Neural progenitor cell (in vitro differentiated cells): ENCODE results near the gene ROBO2. TPM values are rescaled to one million over a fixed set of nuclear protein-coding genes. Genes with fewer than 3 reads are reported as not detected.

Experiments
- DNase-seq: peaks from one replicate; pipeline ENCODE4 v3.0.0-alpha.2; 2016; ENCODE audit warnings: low spot score
- H2AFZ ChIP-seq: fragments of 200-600 bp; sonication (generic); replicated peaks from 2 replicates; pipeline ENCODE4 v1.6.1; 2016; ENCODE audit warnings: antibody characterized with exemption
- H3F3A ChIP-seq: fragments of 200-600 bp; sonication (generic); 2 replicates; pipeline ENCODE4 v1.6.1; 2016; ENCODE audit warnings: antibody characterized with exemption, low read depth
- H3K27ac ChIP-seq: fragments of 200-600 bp; sonication (generic); 2 replicates; pipeline ENCODE4 v1.5.1; 2016; ENCODE audit warnings: mild to moderate bottlenecking
- H3K27me3 ChIP-seq: fragments of 200-600 bp; sonication (generic); 2 replicates; pipeline ENCODE4 v1.6.1; 2016; ENCODE audit warnings: mild to moderate bottlenecking, moderate library complexity
- H3K36me3 ChIP-seq: fragments of 200-600 bp; sonication (generic); 2 replicates; pipeline ENCODE4 v1.5.1; 2016
- H3K4me1 ChIP-seq: fragments of 200-600 bp; sonication (generic); 2 replicates; pipeline ENCODE4 v1.6.1; 2016; ENCODE audit warnings: mixed run types
- H3K4me2 ChIP-seq: fragments of 200-600 bp; sonication (generic); 2 replicates; pipeline ENCODE4 v1.6.1; 2016
- H3K4me3 ChIP-seq: fragments of 200-600 bp; sonication (generic); 2 replicates; pipeline ENCODE4 v1.5.1; 2016
- H3K79me2 ChIP-seq: fragments of 200-600 bp; sonication (generic); 2 replicates; pipeline ENCODE4 v1.6.1; 2016; ENCODE audit warnings: low read depth
- H3K9ac ChIP-seq: fragments of 200-600 bp; sonication (generic); 2 replicates; pipeline ENCODE4 v1.6.1; 2016
- H3K9me3 ChIP-seq: fragments of 200-600 bp; sonication (generic); 2 replicates; pipeline ENCODE4 v1.5.1; 2016; ENCODE audit warnings: low read depth
- H4K20me1 ChIP-seq: fragments of 200-600 bp; sonication (generic); 2 replicates; pipeline ENCODE4 v1.6.1; 2016; ENCODE audit warnings: low read depth
- H3K27ac Mint-ChIP-seq: 3 replicates; pipeline ENCODE4 v1.8.0; 2021; ENCODE audit warnings: mixed read lengths
- H3K27me3 Mint-ChIP-seq: 2 replicates; pipeline ENCODE4 v1.8.0; 2022; ENCODE audit warnings: low read depth, mild to moderate bottlenecking, inconsistent platforms, moderate library complexity, mixed read lengths; ENCODE audit not compliant: insufficient read depth
- H3K36me3 Mint-ChIP-seq: 3 replicates; pipeline ENCODE4 v1.8.0; 2021; ENCODE audit warnings: mixed read lengths
- H3K4me1 Mint-ChIP-seq: 3 replicates; pipeline ENCODE4 v1.8.0; 2021; ENCODE audit warnings: mixed read lengths
- H3K4me3 Mint-ChIP-seq: 3 replicates; pipeline ENCODE4 v1.8.0; 2021; ENCODE audit warnings: mild to moderate bottlenecking, moderate library complexity, mixed read lengths
- H3K9me3 Mint-ChIP-seq: 3 replicates; pipeline ENCODE4 v1.8.0; 2020; ENCODE audit warnings: mixed read lengths
- EZH2 ChIP-seq: fragments of 200-600 bp; sonication (generic); IDR thresholded peaks from 2 replicates; pipeline ENCODE4 v1.6.1; 2017; ENCODE audit warnings: antibody characterized with exemption, mild to moderate bottlenecking, moderate library complexity
- EZH2phosphoT487 ChIP-seq: fragments of 200-600 bp; sonication (generic); IDR thresholded peaks from 2 replicates; pipeline ENCODE4 v1.6.1; 2017; ENCODE audit warnings: antibody characterized with exemption
- total RNA-seq: library from RNA; depleted of rRNA; stranded (reverse); fragments of >200 nt; gene quantifications from 2 replicates; pipeline ENCODE4 v1.2.3, GENCODE V29; 2015; ENCODE audit warnings: low replicate concordance
- TF ChIP-seq, protein P1 (sequence below): fragments of 200-600 bp; sonication (generic); IDR thresholded peaks from 2 replicates; pipeline ENCODE4 v1.5.1; 2017; ENCODE audit warnings: antibody characterized with exemption, mild to moderate bottlenecking

ROBO2 gene
- total RNA-seq, 1 donor from 2014 or later: 15.0 TPM

DNA sequence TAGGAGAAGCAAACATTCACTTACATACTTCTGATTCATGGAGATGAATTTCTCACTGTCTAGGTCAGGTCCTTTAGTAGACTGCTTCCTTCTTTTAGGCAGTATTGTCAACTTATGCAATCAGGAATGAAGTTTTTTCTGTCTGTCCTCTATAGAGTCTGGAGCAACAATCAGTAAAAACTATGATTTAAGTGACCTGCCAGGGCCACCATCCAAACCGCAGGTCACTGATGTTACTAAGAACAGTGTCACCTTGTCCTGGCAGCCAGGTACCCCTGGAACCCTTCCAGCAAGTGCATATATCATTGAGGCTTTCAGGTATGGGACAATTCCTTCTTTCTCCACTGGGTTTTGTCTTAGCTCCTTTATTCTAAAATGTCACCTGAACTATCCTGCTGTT is 523.1 kb downstream of the ROBO2 start:
- no peak for TF ChIP-seq EZH2
- TF ChIP-seq EZH2phosphoT487: no peak
- TF ChIP-seq, protein P1, sequence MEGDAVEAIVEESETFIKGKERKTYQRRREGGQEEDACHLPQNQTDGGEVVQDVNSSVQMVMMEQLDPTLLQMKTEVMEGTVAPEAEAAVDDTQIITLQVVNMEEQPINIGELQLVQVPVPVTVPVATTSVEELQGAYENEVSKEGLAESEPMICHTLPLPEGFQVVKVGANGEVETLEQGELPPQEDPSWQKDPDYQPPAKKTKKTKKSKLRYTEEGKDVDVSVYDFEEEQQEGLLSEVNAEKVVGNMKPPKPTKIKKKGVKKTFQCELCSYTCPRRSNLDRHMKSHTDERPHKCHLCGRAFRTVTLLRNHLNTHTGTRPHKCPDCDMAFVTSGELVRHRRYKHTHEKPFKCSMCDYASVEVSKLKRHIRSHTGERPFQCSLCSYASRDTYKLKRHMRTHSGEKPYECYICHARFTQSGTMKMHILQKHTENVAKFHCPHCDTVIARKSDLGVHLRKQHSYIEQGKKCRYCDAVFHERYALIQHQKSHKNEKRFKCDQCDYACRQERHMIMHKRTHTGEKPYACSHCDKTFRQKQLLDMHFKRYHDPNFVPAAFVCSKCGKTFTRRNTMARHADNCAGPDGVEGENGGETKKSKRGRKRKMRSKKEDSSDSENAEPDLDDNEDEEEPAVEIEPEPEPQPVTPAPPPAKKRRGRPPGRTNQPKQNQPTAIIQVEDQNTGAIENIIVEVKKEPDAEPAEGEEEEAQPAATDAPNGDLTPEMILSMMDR: no peak
- no peaks in the 10 kb centered on the region for H3K27me3 Mint-ChIP-seq

DNA sequence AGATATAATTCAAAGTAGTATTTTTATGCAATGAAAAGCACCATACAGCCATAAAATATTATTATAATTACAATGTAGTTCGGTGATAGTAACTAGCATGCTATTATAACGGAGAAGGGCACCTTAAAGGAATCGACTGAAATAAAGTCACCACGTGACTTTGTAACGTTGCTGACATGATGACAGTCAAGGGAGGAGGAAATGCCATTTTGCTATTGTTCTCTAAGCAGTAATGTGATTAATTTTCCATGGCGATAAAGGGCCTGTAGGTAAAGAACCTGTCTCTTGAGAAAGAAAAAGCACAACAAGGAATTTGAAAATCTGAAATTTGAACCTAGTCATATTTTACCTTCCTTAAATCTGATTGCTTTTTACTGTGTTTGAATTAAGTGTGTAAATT is 526.2 kb downstream of the ROBO2 start:
- Histone ChIP-seq H3K9ac (no peak overlapping the region), H4K20me1 (no peaks in the 10 kb centered on the region), H3K27ac (no peak overlapping the region), H3K4me2 (no peak overlapping the region), H3K27me3 (no peaks in the 10 kb centered on the region), H3K36me3 (no peaks in the 10 kb centered on the region), H3K9me3 (no peaks in the 10 kb centered on the region), H3F3A (no peaks in the 10 kb centered on the region), H3K4me1 (no peaks in the 10 kb centered on the region), H3K4me3 (no peak overlapping the region), H3K79me2 (no peaks in the 10 kb centered on the region), H2AFZ (no peak overlapping the region)
- Mint-ChIP-seq H3K36me3 (peaks cover 12% of the 10 kb centered on the region), H3K27ac (no peak overlapping the region), H3K4me3 (no peak overlapping the region), H3K4me1 (peaks cover 4% of the 10 kb centered on the region), H3K27me3 (no peaks in the 10 kb centered on the region), H3K9me3 (no peaks in the 10 kb centered on the region)
- TF ChIP-seq EZH2 (no peak), EZH2phosphoT487 (no peak)
- TF ChIP-seq, protein P1: no peak
- DNase-seq: no peak

More for the DNA sequence above, 523.1 kb downstream of the ROBO2 start:
- no peaks in the 10 kb centered on the region for H3K9me3 Mint-ChIP-seq
- H3K79me2 ChIP-seq: no peaks in the 10 kb centered on the region
- no peak overlapping the region for H3K27ac ChIP-seq
- no peak overlapping the region for H3K4me3 Mint-ChIP-seq
- H3K27ac Mint-ChIP-seq: no peak overlapping the region
- no peaks in the 10 kb centered on the region for H4K20me1 ChIP-seq
- H3K9ac ChIP-seq: no peak overlapping the region
- H3K9me3 ChIP-seq: no peaks in the 10 kb centered on the region
- DNase-seq: no peak
- no peak overlapping the region for H3K4me3 ChIP-seq
- H2AFZ ChIP-seq: no peak overlapping the region
- H3K36me3 ChIP-seq: no peaks in the 10 kb centered on the region
- H3K4me2 ChIP-seq: no peak overlapping the region
- H3K4me1 ChIP-seq: no peaks in the 10 kb centered on the region
- H3K4me1 Mint-ChIP-seq: peaks cover 4% of the 10 kb centered on the region
- peaks cover 4% of the 10 kb centered on the region for H3K36me3 Mint-ChIP-seq
- H3K27me3 ChIP-seq: no peaks in the 10 kb centered on the region
- no peaks in the 10 kb centered on the region for H3F3A ChIP-seq

DNA sequence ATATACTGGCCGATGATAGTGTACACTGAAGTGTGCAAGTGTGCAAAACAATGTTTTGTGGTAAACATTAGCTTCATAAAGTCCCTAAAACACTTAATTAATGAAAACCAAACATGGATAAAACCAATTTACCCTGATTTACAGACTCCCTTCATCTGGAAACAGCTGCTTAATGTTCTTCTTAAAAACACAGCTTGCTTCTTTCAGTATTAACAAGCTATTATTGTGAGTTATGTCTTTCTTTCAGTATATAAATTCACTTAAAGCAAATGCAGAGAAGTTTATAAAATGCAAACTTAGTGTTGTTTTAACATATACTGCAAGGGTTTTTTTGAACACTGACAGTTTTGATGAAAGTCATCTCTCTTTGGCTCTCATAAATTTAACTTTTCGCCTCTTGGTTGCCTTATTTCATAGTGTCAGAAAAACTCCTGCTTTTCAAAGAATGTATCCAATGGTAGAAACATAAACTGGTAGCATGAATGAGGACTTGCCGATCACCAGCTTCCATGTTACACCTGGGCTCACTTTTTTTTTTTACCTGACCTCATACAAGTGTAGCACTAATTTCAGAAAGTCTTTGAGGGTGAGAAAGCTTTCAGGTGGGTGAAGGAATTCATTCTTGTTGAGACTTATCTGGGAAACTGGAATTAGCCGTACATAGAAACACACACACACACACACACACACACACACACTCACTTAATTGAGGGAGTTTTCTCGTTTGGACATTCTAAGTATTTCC is 532.2 kb downstream of the ROBO2 start:
- Histone ChIP-seq H3K36me3 (no peaks in the 10 kb centered on the region), H3K79me2 (no peaks in the 10 kb centered on the region), H3K4me1 (no peaks in the 10 kb centered on the region), H3K9ac (no peak overlapping the region), H3K4me3 (no peak overlapping the region), H4K20me1 (no peaks in the 10 kb centered on the region), H3K4me2 (no peak overlapping the region), H3K9me3 (no peaks in the 10 kb centered on the region), H3F3A (no peaks in the 10 kb centered on the region), H3K27ac (no peak overlapping the region), H3K27me3 (no peaks in the 10 kb centered on the region), H2AFZ (no peak overlapping the region)
- no peak for DNase-seq
- H3K4me1 Mint-ChIP-seq: no peaks in the 10 kb centered on the region
- H3K4me3 Mint-ChIP-seq: no peak overlapping the region
- no peak overlapping the region for H3K27ac Mint-ChIP-seq
- H3K9me3 Mint-ChIP-seq: no peaks in the 10 kb centered on the region
- peaks cover 4% of the 10 kb centered on the region for H3K27me3 Mint-ChIP-seq
- H3K36me3 Mint-ChIP-seq: peaks cover 13% of the 10 kb centered on the region
- TF ChIP-seq EZH2phosphoT487: no peak
- TF ChIP-seq, protein P1: no peak
- TF ChIP-seq EZH2: no peak
